ENCODE data around the gene PIP5K1A. TPM values are rescaled to one million over a fixed set of nuclear protein-coding genes. Genes with fewer than 3 reads are reported as not detected.

The PIP5K1A gene
- total and polyA plus RNA-seq, 2 of the 8 experiments (the other 6 are each of a cell fraction or from before 2014, with no cell fraction given), result 87.5 to 105 TPM

GRCh38 chr1:151213560-151213959, 15.2 kb downstream of the PIP5K1A start:
- Histone ChIP-seq H4K8ac (ENCODE audit: extremely low read depth, insufficient read depth, low read length) (no peak overlapping the region), H2AFZ (ENCODE audit: low read length) (no peak overlapping the region), H4K20me1 (replicated peaks in 1 of 2; ENCODE audit: control insufficient read depth in 1 of 2, insufficient read depth in 2 of 2, low read length in 2 of 2) (peaks cover 1 to 14% of the 10 kb centered on the region in 2 experiments), H3K9ac (replicated peaks in 1 of 4; ENCODE audit: extremely low read depth in 1 of 4, low read depth in 3 of 4, low read length in 3 of 4) (no peak overlapping the region), H3K23me2 (ENCODE audit: low read depth, low read length) (no peaks in the 10 kb centered on the region), H3K4me1 (replicated peaks in 1 of 4; ENCODE audit: control insufficient read depth in 3 of 4, insufficient read depth in 4 of 4, low read length in 3 of 4) (no peaks in the 10 kb centered on the region), H3K79me1 (ENCODE audit: low read depth, low read length) (peaks cover 2% of the 10 kb centered on the region; the same call in 1 of the 2 replicates), H3K23ac (ENCODE audit: insufficient read length) (no peak overlapping the region), H3K4me3 (ENCODE audit: extremely low read depth in 1 of 4, insufficient read depth in 2 of 4, low read depth in 3 of 4, low read length in 4 of 4) (no peak overlapping the region), H2BK120ac (replicated peaks; ENCODE audit: low read depth, low read length) (no peak overlapping the region), H3K27me3 (replicated peaks in 1 of 4; ENCODE audit: control insufficient read depth in 3 of 4, extremely low read depth in 1 of 4, insufficient read depth in 3 of 4, low read length in 3 of 4) (no peaks in the 10 kb centered on the region), H3K14ac (ENCODE audit: insufficient read length) (no peak overlapping the region), H3K36me3 (ENCODE audit: control insufficient read depth in 2 of 4, insufficient read depth in 4 of 4, low read length in 3 of 4) (peaks cover 0 to 16% (median 5%) of the 10 kb centered on the region in 4 experiments; a peak in 4 of 8 replicates), H2BK12ac (ENCODE audit: low read depth, low read length) (no peak overlapping the region), H3K79me2 (ENCODE audit: control insufficient read depth in 1 of 2, insufficient read depth in 2 of 2, low read length in 2 of 2) (peaks cover 3 to 87% of the 10 kb centered on the region in 2 experiments; a peak in 3 of 4 replicates), H2AK5ac (ENCODE audit: low read depth, low read length) (no peak overlapping the region), H2BK15ac (ENCODE audit: low read length) (no peak overlapping the region), H3K4ac (replicated peaks; ENCODE audit: insufficient read length, low read depth, low read length) (no peak overlapping the region), H3K4me2 (ENCODE audit: insufficient read depth in 1 of 2, low read depth in 2 of 2, low read length in 2 of 2) (no peak overlapping the region), H2BK5ac (ENCODE audit: low read depth, low read length) (no peak overlapping the region), H3K27ac (ENCODE audit: low read depth, low read length) (no peak overlapping the region), H4K91ac (replicated peaks; ENCODE audit: insufficient read length, low read length) (no peak overlapping the region), H2BK20ac (ENCODE audit: low read length) (no peak overlapping the region), H3K9me3 (ENCODE audit: insufficient read depth in 2 of 2, low read depth in 1 of 2, low read length in 1 of 2) (no peaks in the 10 kb centered on the region), H3K56ac (replicated peaks; ENCODE audit: insufficient read length, low read depth, low read length) (no peak overlapping the region), H4K5ac (ENCODE audit: insufficient read length, low read depth, low read length) (no peak overlapping the region), H3K18ac (ENCODE audit: extremely low read depth, low read length) (no peak overlapping the region)
- WGBS, 2 experiments (ENCODE audit: extremely low coverage in 1 of 2, insufficient coverage in 1 of 2, insufficient read length in 1 of 2, insufficient replicate concordance in 2 of 2, low coverage in 1 of 2, low lambda C conversion rate in 2 of 2, missing lambda C conversion rate in 1 of 2), result 49% methylated on average over 2 of the region's 2 CpGs; no CpG with 5 or more reads in 1 of the 2 experiments
- DNase-seq (ENCODE audit: low read depth in 1 of 2, low spot score in 2 of 2), result no peak
- FAIRE-seq, result no peak
- ChIA-PET CTCF (ENCODE audit: partially characterized antibody) (no interaction called here), POLR2A (ENCODE audit: partially characterized antibody) (interaction anchor here (1.0 kb wide), 1 partner anchor 15 kb away, joined by 3 read pairs; no protein-coding TSS in a partner anchor)
- TF ChIP-seq CBX5 (IDR thresholded peaks at IDR 0.05; ENCODE audit: low read depth, low read length) (no peak), JUND (IDR thresholded peaks at IDR 0.05; ENCODE audit: low read length) (no peak), E2F6 (IDR thresholded peaks at IDR 0.05) (no peak), SP4 (IDR thresholded peaks at IDR 0.05; ENCODE audit: low read length) (no peak), CREB1 (IDR thresholded peaks at IDR 0.05) (no peak), TAF1 (IDR thresholded peaks at IDR 0.05; ENCODE audit: low read depth, low read length) (no peak), CTBP2 (IDR thresholded peaks at IDR 0.05; ENCODE audit: borderline replicate concordance, insufficient read depth, insufficient read length, low read length) (no peak), SIRT6 (IDR thresholded peaks at IDR 0.05; ENCODE audit: low read length) (no peak)

Measured in H1 (cell line).